ACHN (cell line): Measurements from ENCODE around the gene SND1.

Source experiments
- DNase-seq: peaks from one replicate; pipeline ENCODE4 v3.0.0-alpha.2; 2015
- in situ Hi-C: cut with HindIII; loops from 2 replicates; pipeline ENCODE4 v1.10.0; 2017; ENCODE audit warnings: low sequenced_read_pairs, low pct_ligation_motif_present, low pct_unique_long_range_greater_than_20kb

SND1 gene

DNA sequence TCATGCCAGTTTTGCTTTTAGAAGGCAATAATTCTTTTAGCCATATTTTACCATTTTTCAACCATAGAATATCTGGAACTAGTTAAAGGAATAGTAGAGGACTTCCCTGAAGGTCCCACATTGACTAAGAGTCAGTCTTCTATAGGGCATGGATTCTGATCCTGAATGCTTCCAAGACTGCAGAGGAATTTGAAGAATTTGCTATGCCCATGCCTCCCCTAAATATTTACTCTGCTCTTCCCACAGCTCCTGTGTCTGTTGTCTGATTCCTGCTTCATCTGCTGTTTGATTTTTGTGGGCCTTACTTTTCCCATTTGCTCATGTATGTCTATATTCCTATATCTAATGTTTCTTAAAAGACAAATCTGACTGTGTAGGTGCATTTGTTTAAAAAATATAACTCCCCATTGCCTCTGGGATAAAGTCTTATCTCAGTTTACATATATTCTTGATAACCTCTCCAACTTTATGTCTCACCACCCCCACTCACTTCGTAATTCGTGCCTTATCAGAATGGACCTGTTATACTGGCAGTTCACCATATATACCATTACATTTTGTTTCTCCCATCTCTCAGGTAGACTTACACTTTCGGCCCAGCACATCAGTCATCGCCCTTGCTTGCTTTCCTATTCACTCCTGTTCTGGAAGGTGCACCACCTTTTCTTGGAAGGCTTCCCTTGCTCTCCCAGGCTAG is 345.4 kb downstream of the SND1 start:
- DNase-seq = peak; percentile 55
- in situ Hi-C loops = no loop called here

DNA sequence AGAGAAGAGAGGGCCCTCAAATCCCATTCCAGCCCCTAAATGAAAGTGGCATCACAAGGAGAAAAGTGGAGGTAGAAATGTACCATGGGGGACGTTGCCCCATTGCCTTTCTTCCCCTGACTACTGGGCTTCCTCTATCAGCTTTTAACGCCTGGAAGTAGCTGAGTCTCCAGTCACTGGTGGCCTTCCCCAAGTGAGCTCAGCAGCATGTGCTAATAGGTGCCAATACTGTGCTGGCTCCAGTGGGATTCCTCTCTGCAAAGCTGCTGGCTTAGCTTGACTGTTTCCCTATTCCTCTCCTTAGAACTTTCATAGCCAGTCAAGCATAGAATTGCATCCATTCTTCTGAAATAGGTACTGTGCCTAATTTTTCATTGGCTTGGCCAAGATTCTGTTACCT is 346.7 kb downstream of the SND1 start:
- in situ Hi-C loops = no loop called here

DNA sequence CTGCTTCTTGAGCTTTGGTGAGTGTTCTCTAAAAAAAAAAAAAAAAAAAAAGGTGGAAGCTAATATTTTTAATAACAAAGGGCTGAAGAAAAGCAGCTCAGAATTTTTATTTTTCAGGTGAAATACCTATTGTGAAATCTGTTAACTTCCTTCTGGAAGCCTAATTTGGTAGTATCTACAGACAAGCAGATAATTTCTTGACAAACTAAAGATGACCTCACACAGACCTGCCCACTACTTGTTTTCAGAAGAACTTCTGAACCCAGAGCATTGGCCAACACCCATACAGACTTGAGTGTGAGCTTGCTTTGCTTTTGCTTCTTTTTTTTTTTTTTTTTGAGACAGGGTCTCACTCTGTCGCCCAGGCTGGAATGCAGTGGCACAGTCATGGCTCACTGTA is 348.1 kb downstream of the SND1 start:
- in situ Hi-C loops = no loop called here
- DNase-seq = no peak

More for the DNA sequence above, 346.7 kb downstream of the SND1 start:
- no peak for DNase-seq

DNA sequence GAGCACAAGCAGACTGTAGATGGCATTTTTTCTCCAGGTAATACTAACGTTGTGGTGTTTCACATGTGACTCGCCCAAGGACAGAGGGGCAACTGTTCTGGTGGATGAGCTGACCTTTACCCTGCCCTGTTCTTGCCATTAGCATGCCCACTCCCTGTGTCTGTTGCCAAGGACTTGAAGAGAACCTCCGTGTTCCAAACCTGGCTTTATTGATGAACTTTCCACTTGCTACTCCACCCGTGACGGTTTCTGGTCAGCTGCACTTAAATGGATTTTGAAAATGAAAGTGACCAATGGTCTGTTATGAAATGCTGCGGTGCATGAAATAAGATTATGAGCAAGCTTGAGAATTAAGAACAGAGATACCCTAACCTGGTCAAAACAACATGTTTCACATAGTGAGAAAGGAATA is 348.9 kb downstream of the SND1 start:
- peak; percentile 15 for DNase-seq
- in situ Hi-C loops = no loop called here

DNA sequence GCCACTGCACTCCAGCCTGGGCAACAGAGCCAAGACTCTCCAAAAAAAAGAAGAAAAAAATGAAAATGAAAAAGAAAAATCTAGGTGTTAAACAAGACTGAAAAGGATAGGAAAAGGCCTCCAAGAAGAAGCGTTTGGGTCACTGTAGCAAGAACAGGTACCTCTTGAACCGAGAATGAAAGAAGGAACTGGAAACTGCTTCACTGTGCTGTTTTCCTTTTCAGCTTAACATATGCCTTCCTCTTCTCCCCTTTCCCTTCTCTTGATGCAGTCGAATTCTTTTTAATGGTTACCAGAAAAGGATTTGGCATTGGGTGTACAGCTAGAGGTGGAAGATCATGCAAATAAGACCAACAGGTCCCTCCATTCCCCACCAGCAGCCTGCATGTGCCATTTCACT is 351.2 kb downstream of the SND1 start:
- in situ Hi-C loops = no loop called here
- DNase-seq = no peak

DNA sequence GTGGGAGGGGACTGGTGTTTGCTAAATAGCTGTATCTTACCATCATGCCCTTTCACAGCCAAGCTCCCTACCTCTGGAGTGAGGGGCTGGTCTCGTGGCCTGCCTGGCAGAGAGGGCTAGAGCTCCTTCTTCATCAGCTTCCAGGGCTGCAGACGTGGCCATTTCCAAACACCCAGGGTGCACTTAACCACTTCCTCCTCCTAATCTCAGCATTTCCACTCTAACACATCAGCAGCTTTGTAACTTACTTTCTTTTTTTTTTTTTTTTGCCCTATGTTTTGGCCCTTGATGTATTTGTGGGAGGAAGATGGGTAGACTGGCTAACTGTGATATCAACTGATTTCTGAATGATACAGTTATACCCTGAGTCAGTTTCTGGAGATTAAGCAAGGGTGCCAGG is 351.8 kb downstream of the SND1 start:
- DNase-seq = no peak
- in situ Hi-C loops = no loop called here

DNA sequence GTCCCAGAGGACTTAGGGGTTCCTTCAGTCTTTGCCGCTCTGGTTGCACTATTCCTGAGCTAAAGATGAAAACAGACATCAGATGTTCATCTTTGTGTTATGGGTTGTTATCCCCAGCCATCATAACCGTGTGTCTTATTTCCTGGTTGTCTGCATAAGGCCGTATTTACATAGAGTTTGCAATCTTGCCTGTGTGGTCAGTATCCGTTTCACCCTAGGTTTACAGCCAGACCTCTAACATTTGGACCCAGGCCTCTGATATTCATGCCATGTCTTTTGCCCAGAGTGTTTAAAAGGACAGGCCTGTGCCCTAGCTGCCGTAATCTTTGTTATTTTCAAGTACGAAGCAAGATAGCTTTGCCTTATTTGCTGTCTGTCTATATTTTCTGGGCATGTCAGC is 352.6 kb downstream of the SND1 start:
- in situ Hi-C loops = no loop called here
- no peak for DNase-seq

DNA sequence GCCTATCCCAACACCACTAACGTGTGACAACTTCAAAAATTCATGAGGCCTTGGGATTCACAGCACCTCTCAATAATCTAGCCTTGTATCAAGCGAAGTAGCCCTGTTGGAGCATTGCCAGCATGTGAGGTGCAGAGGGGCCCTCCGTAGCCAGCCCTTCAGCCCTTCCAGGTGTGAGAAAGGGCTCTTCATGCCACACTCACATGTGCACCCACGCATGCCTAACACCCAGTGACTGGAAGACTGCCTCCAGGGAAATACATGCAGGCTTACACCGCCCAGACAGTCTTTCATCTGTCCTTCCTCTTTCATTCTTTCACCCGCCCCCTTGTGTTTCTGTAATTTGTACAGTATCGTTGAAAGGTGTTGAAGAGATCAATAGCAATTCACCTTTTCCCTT is 353.1 kb downstream of the SND1 start:
- DNase-seq = no peak

DNA sequence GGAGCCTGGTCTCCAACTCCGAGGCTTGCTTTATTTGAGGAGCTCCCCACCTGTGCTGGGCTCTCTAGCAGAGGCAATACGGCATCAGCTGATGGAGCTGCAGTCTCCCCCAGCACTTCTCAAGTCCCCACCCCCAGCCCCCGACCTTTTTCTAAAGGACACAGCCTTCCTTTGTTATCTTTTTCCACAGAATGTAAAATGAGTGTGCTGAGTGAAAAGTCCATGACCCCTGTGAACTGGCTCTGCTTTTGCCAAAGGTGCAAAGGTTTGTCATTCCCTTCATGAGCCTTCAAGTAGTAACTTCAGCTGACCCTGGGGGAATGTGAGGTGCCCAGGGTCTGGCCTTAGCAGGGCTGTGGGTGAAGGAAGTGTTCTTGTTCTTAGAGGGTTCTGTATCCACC is 353.8 kb downstream of the SND1 start:
- DNase-seq = no peak
- in situ Hi-C loops = no loop called here

More for the DNA sequence above, 353.1 kb downstream of the SND1 start:
- in situ Hi-C loops = no loop called here

DNA sequence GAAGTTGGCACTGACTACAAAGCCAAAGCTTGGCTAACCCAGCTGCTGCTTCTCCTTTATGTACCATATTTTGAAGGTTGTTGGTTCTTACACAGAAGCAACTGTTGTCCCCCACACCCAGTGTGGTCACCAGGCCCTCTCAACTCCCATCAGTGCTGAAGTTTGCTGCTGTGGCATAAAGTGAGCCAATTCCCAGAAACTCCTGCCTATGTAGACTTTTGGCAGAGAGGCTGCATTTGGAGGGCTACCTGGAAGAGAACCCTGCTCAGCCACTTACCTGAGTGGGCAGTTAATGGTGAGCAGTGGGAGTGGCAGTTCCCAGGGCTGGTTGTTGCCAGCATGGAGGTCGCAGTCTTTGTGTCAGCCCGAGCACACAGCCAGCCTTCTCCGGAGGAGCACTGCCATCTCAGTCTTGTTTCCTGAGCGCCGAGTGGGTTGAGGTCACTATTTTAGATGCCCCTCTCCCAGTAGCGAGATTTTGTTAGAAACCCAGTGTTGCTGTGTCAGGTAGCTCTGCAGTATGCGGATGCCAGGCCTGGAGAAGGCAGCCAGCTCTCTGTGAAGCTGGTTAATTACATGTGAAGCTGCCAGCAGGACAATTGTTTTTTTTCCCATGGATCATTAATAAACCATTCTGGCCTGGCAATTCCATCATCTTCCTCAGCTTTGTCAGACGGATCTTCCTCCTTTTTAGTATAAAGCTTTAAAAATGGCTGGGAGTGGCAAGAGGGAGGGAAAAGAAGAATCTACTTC is 354.7 kb downstream of the SND1 start:
- in situ Hi-C loops = no loop called here
- DNase-seq = no peak

DNA sequence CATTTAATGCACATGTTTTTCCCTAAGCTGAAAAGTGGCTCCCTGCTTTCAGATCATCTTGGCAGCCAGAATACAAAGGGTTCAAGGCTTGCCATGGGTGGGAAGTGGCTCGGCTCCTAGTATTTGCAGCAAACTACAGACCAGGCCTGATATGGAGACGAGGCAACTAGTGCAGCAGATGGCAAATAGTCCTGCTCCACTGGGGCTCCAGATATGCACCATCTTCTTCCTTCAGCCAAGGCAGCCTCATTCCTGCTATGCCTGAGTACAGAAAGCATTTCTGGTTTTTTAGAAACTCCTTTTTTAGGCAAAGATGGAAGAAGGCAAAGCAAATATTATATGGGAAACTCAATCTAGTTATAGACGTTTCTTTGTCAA is 355.3 kb downstream of the SND1 start:
- DNase-seq = no peak
- in situ Hi-C loops = no loop called here

DNA sequence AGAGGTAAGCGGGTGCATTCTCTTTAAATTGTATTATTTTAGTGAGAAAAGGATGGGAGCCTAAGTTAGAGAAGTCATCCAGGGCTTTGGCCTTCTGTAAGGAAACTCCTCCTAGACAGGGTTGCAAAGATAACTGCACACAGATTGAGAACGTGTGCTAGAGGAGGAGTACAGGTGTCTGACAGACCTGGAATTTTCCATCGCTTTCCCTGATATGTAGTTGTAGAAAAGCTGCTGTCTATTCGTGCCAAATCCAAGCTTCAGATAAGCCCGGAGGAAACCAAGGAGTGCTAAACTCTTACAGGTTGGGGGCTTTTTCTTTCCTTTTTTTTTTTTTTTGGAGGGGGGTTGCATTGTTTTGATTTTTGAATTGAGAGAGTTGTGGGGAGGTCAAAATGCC is 356.1 kb downstream of the SND1 start:
- in situ Hi-C loops = no loop called here
- DNase-seq = no peak

DNA sequence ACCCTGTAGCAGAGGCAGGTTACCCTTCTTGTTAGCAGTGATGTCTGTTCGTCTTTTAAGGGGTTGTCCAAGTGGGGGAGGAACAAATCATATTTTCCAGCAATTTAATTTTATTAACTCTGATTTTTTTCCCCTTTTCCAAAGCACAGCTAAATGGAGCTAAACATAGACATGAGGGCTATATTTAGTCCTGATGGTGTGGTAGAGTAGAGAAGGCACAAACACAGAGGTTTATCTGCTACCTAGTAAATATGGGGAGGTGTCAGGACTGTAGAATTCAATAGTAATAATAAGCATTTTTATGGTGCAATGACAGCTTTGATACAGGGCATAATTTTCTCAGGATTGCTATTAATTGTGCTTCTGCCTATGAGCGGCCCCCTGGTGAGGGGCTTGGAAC is 356.8 kb downstream of the SND1 start:
- no peak for DNase-seq
- in situ Hi-C loops = no loop called here

DNA sequence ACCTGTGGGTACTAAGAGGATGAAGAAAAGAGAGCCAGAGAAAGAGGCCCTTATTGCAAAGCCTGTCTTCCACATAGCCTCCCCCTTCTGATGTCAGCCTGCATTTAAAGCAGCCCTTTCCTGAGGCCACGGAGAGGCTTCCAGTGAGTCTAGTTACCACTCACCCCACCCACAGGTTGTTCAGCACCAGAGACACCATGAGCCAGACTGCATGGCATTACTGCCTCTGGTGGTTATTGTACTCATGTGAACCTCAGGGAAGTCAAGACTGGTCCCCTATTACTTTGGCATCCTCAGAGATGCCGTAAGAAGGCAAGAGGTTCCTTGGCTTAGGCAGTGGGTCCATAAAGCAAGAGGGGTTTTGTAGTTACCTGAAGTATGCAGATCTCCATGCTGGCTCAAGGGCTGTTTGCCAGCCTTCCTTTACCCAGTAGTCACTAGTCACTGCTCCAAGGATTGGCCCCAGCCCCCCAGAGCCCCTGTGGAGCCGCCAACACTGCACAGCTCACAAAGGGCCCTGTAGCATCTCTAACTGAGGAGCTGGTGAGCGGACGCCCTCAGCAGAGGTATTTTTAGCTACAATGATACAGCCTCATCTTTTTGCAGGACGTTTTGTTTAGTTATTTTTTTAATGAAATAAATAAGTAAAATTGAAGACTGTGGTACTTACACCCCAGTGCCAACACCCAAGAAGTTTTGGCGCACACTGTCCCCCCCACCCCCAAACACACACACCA is 358.6 kb downstream of the SND1 start:
- DNase-seq = peak; percentile 23
- in situ Hi-C loops = no loop called here

DNA sequence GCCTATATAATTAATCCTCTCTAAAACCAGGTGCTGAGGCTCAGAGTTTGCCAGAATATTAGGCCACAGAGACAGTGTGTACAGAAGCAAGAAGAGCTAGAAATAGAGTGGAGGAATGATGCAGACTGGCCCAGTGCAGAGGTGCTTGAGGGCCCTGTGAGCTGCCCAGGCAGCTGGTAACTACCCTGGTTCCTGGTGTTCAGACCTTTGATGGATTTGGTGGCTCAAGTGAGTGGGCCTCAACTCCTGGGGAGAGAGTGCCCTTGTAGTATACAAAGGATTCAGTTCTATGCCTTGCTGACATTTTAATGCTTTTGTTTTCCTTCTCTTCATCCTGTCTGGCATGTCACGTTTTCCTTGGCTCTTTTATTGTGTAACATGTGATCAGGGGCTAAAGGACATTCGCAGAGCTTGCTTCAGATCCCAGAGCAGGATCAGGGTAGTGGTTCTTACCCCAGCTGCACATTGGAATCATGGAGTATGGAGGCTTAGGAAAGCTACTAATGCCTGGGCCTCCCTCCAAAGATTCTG is 359.2 kb downstream of the SND1 start:
- no peak for DNase-seq
- in situ Hi-C loops = no loop called here

DNA sequence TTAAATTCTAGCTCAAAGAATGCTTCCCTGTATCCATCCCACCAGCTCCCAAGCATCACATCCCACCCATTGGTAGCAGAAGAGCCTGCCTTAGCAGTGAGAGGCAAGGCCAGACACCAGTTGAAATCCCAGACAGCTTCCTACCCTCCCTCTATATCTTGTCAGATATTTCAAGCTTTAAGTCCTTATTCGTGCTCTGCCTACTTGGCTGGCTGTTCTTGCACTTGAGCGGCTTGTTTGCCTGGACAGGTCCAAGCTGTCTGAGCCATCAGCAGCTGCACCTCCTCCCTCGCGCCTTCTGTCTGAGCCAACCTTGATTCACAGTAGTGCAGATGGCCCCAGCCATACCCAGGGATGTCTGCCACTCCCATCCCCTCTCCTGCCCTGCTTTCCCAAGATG is 362.8 kb downstream of the SND1 start:
- no peak for DNase-seq
- in situ Hi-C loops = no loop called here

DNA sequence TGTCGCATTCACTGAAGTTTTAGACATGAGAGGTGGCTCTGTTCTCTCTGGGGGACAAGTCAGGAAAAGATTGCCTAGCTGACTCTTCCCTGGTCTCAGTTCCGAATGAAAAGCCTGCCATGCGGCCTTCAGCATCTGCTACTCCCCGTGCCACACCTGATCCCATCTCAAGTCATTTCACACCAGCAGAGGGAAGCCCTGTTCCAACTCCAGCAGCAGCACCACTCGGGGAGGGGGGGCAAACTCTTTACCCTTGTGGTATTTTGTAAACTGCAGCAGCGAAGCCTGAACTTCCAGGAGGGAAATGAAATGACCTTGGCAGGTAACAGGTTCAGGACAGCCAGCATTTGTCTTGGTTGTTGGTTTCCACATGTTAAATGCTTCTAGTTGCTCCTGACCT is 365.5 kb downstream of the SND1 start:
- in situ Hi-C loops = no loop called here

DNA sequence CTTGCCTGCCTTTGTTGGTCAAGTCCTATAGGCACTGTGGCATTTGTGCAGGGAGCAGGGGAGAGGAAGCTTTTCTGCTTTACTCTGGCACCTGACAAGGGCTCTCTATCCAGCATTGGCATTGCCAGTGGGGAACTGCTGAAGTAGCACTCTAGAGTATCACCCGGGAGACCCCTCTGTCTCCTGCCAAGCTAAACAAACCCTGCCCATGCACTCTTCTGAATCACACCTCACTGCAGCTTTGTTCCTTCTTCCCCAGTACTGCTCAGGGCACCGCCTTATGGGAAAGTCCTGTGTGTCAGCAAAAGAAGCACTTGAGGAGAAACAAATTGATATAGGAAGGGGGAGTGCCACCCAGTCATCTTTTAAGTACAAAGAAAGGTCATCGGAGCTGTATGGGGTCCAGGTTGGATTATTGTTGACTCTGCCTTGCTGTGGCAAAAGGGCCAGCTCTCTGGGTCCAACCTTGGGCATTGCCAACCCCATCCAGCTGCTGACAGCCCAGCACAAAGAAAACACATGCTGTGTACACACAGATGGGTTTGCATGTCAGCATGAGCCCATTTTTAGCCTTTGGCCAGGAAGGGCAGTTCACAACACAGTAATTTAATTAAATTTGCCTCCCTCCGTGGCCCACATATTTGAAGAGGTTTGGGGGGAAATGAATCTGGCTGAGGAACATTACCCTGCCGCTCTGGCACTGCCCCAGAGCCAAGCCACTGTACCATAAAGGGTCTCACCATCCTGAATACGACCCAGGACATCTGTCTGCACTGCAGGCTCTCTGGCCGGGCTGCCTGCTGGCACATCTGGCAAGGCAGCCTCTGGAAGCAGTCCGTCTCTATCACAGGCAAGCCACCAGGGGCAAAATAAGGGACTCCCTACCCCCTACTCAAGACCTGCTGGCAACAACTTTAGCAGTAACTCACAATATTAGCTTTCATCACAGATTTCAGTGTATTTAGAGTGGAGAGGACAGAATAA is 366.2 kb downstream of the SND1 start:
- DNase-seq = no peak
- in situ Hi-C loops = no loop called here

More for the DNA sequence above, 365.5 kb downstream of the SND1 start:
- no peak for DNase-seq
